Measurements from ENCODE around the gene KNCN. TPM values are rescaled to one million over a fixed set of nuclear protein-coding genes. Genes with fewer than 3 reads are reported as not detected.

KNCN gene
- total RNA-seq, 4 donors from 2014 or later = not detected

GRCh38 chr1:46510341-46510997 lies 41.0 kb downstream of the KNCN start:
- no peak for TF ChIP-seq POLR2A (IDR thresholded peaks at IDR 0.05)
- TF ChIP-seq CTCF (IDR thresholded peaks at IDR 0.05 in 4 of 5, conservative IDR thresholded peaks at IDR 0.05 in 1 of 5) = no peak
- in situ Hi-C loops (cut with MboI; ENCODE audit: low sequenced_read_pairs in 4 of 4) (no loop called here), intact Hi-C loops (cut with DNase I; ENCODE audit: low total_unique reads) (no loop called here)
- no peak for ATAC-seq
- Histone ChIP-seq H3K9me3 (no peaks in the 10 kb centered on the region), H3K27ac (no peak overlapping the region), H3K4me3 (no peak overlapping the region), H3K27me3 (no peaks in the 10 kb centered on the region), H3K36me3 (no peaks in the 10 kb centered on the region), H3K4me1 (no peaks in the 10 kb centered on the region)
- no peak for DNase-seq

DNA sequence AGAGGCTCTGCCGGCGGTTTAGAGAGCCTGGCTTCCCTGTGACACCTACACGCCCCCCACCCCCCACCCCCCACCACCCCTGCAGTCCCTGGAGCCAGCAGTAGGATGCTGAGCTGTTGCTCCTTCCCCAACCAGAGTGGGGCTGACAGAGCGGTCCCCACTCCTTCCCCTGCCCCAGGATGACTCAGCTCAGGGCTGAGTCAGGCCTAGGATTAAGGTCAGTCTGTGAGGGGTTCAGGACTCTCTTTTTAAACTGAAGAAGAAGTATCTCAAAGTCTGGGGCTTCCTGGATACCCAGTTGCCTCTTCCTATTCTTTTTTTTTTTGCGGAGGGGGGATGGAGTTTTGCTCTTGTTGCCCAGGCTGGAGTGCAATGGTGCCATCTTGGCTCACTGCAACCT lies 42.7 kb downstream of the KNCN start:
- no peaks in the 10 kb centered on the region for H3K36me3 ChIP-seq
- intact Hi-C loops (cut with DNase I; ENCODE audit: low total_unique reads) = no loop called here
- no peak for ATAC-seq
- no peak overlapping the region for H3K27ac ChIP-seq
- DNase-seq = no peak
- no peaks in the 10 kb centered on the region for H3K27me3 ChIP-seq
- TF ChIP-seq CTCF (IDR thresholded peaks at IDR 0.05 in 4 of 5, conservative IDR thresholded peaks at IDR 0.05 in 1 of 5) = no peak
- TF ChIP-seq POLR2A (IDR thresholded peaks at IDR 0.05) = no peak
- in situ Hi-C loops (cut with MboI; ENCODE audit: low sequenced_read_pairs in 4 of 4) = no loop called here
- H3K4me1 ChIP-seq = no peaks in the 10 kb centered on the region
- H3K4me3 ChIP-seq = no peak overlapping the region
- H3K9me3 ChIP-seq = no peaks in the 10 kb centered on the region

GRCh38 chr1:46506470-46507219 lies 44.8 kb downstream of the KNCN start:
- no peaks in the 10 kb centered on the region for H3K9me3 ChIP-seq
- H3K36me3 ChIP-seq = no peaks in the 10 kb centered on the region
- H3K4me1 ChIP-seq = no peaks in the 10 kb centered on the region
- in situ Hi-C loops (cut with MboI; ENCODE audit: low sequenced_read_pairs in 4 of 4) (no loop called here), intact Hi-C loops (cut with DNase I; ENCODE audit: low total_unique reads) (no loop called here)
- no peak overlapping the region for H3K27ac ChIP-seq
- DNase-seq (no peak), ATAC-seq (no peak)
- TF ChIP-seq CTCF (IDR thresholded peaks at IDR 0.05 in 4 of 5, conservative IDR thresholded peaks at IDR 0.05 in 1 of 5) (no peak), POLR2A (IDR thresholded peaks at IDR 0.05) (no peak)
- H3K4me3 ChIP-seq = no peak overlapping the region
- H3K27me3 ChIP-seq = peaks cover 0 to 12% (median 0%) of the 10 kb centered on the region in 3 donors

DNA sequence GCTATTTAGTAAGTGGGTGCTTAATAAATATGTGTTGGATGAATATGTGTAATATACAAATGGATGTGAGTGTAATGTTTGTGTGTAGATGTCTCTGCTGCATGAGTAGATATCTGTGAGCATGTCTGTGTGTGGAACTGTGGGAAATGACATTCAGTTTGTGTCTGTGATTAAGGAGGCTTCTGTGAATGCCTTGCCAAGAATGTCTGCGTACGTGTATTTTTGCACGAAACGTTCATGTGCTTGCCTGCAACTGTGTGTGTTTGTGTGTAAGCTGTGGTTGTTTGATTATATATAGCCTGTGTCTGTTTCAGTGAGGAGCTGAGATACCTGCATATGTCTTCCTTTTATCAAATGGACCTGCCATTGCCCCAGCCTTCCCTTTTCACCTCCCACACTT lies 48.0 kb downstream of the KNCN start:
- in situ Hi-C loops (cut with MboI; ENCODE audit: low sequenced_read_pairs in 4 of 4) = no loop called here
- DNase-seq (no peak), ATAC-seq (no peak)
- peaks cover 0 to 12% (median 0%) of the 10 kb centered on the region in 3 donors for H3K27me3 ChIP-seq
- TF ChIP-seq CTCF (IDR thresholded peaks at IDR 0.05 in 4 of 5, conservative IDR thresholded peaks at IDR 0.05 in 1 of 5) = no peak
- no peak for TF ChIP-seq POLR2A (IDR thresholded peaks at IDR 0.05)
- H3K4me3 ChIP-seq = no peak overlapping the region
- H3K36me3 ChIP-seq = no peaks in the 10 kb centered on the region
- no peak overlapping the region for H3K27ac ChIP-seq
- H3K4me1 ChIP-seq = no peaks in the 10 kb centered on the region
- intact Hi-C loops (cut with DNase I; ENCODE audit: low total_unique reads) = no loop called here
- no peaks in the 10 kb centered on the region for H3K9me3 ChIP-seq

Data from gastrocnemius medialis (tissue), 4 donors.